Smooth muscle cell of the brain vasculature (primary cell): ENCODE results near the gene LMF1.

Experiments used
- DNase-seq: peaks from one replicate; pipeline ENCODE4 v3.0.0-alpha.2; 2012; ENCODE audit warnings: low read depth, low spot score

The LMF1 gene

GRCh38 chr16:929227-930073 is 41.3 kb downstream of the LMF1 start:
- DNase-seq: no peak

DNA sequence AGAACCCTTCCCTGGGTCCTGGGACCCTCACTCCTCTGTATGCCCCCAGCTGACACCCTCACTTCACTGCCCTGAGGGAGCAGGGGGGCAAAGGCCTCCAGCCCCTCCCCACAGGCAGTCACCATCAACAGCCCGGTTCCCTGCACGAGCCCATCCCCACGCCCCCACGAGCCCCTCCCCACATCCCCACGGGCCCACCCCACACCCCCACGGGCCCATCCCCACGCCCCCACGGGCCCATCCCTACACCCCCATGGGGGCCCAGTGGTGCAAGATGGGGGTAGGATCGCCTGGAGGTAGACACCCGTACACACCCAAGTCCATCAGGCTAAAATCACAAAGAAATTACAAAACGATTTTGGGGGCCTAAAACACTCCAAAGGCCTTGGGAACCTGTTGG is 42.3 kb downstream of the LMF1 start:
- no peak for DNase-seq

DNA sequence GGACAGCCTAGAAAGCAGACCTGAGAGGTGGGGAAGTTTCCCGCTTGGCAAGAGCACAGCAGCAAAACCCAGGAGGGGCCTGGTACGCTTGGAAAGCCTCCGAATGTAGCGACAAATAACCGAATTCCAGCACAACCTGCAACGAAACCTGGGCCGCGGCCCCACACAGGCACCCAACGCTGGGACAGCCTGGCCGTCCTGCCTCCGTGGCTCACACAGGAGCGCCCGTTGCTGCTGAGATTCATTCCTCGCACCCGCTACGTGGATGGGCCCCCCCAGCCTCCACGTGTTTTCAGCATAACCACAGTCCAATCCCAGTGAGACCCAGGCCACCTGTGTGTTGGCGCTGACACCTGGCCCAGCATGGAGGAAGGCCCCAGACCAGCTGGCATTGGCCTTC is 42.9 kb downstream of the LMF1 start:
- no peak for DNase-seq

GRCh38 chr16:927406-927805 is 43.4 kb downstream of the LMF1 start:
- DNase-seq: no peak

GRCh38 chr16:926715-927114 is 44.1 kb downstream of the LMF1 start:
- no peak for DNase-seq

DNA sequence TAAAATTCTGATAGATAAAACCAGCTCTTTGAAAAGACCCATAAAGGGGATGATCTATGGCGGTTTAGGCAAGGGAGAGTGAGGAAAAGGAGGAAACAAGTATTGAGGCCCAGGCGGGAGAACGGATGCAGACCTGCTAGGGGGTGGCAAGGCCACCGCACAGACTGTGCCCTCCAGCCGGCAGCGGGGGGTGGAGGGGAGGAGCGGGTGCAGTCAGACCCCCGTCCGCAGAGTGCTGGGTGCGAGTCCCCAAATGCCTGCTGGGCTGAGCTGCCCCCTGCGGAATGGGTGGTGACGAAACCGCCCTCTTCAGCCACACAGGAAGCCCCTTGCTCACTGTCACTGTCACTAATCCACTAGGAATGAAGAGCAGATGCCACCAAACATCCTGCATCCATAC is 46.0 kb downstream of the LMF1 start:
- DNase-seq: no peak

GRCh38 chr16:924063-924462 is 46.7 kb downstream of the LMF1 start:
- no peak for DNase-seq

- no peak for DNase-seq
These were observed 47.6 kb downstream of the LMF1 start for GRCh38 chr16:923184-923583.

- no peak for DNase-seq
These were observed 48.7 kb downstream of the LMF1 start for GRCh38 chr16:922051-922450.

- DNase-seq: no peak
These were observed 49.4 kb downstream of the LMF1 start for GRCh38 chr16:921321-921905.

DNA sequence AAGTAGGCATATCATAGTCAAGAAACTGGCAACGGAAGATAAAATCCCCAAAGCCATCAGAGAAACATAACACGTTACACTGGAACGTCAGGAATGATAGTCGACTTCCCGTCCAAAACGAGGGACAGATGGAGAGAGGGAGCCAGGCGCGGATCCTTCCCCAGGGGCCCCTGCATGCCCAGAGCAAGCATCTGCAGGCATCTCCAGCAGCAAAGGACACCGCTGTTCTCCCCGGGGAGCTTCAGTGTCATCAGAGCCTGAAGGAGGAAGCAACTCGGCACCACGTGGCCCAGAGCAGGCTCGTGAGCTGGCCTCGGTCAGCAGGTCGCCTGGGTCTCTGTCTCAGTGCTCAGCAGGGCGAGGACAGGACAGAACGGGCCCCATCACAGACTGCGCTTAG is 50.1 kb downstream of the LMF1 start:
- no peak for DNase-seq

GRCh38 chr16:920051-920681 is 50.6 kb downstream of the LMF1 start:
- no peak for DNase-seq

GRCh38 chr16:919658-920050 is 51.1 kb downstream of the LMF1 start:
- DNase-seq: no peak

DNA sequence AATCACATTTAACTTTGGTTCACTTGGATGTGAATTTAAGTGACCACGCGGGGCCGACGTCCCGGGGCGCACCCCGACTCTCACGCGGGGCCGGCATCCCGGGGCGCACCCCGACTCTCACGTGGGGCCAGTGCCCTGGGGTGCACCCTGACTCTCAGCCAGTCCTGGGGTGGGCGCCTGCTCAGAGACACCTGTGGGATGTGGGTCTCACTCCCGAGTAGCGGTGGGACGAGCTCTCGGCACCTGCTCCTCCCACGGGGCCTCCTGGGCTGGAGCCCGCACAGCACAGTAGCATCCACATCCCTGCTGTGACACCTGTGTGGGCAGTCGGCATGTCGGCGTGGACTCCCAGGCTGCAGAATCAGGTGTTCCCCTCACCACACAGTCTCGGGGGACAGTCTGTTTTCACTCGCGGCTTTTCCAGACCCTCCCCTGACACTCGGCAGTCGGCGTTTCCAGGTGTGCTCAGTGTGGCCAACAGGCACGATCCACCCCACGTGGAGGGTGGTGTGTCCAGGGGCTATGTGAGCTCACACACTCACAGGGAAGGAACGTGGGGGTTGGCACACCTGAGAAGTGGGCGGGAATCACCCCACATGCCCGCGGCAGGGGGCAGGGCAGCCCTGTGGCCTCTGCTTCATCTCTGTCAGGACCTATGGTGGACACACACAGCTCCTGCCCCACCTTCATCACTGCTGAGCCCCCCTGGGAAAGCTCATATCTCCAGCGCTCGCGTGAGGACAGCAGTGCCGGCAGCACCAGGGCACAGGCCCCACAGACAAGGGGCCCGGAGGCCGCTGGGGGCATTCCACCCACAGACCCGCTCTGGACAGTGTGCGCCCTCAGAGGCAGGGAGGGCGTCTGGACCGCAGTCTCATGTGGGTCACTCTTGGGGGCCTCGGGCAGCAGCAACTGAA is 51.8 kb downstream of the LMF1 start:
- no peak for DNase-seq

GRCh38 chr16:918068-918467 is 52.7 kb downstream of the LMF1 start:
- no peak for DNase-seq

DNA sequence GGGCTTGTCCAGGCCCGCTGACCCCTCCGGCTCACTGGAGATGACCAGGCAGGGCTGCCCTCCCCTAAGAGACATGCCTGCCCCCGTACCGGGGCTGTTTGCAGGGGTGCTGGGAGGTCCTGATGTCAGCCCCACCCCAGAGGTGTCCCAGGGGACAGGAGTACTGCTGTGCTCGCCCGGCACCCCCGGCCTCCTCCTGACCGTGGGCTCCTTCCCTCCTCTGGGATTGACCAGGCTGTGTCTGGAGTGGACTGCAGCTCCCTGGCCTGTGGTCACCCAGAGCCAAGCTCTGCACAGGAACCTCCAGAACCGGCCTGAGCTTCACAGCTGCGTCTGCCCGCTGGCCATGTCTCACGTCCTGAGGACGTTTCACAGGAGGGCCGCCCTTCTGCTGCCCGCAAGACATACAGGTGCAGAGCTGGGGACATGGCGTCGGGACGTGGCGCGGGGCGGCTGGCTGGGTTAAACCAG is 53.2 kb downstream of the LMF1 start:
- DNase-seq: no peak

DNA sequence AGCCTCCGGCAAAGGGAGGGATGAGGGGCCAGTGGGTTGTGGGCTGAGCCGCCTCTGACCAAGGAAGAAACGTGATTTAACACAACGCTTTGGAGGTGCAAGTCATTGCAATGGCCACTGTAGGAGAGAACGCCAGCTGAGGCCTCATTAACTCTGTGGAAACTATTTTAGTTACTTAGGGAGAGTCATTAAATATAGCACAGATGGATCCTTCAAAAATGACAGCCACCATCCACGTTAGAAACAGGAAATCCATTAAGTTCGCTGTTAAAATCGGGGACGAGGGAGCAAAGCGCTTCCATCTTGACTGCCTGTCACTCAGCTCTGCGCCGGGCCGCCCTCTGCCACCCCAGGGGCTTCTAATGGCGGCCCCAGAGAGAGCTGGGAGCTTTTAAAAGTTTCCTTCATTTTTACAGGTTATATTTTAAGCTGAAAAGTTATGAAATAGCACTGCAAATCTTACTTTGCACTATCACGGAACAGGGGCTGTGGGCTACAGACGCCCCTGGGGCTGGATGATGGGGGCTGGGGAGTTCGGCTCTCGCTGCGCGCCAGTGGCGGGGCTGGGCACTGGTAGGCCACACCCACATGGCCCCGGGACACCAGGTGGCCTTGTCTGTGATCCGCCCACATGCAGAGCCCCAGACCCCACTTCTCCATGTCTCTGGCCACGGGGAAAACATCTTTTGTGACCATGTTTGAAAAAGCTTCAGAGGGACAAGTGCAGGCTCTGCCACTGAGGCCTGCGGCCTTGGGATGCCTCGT is 54.6 kb downstream of the LMF1 start:
- no peak for DNase-seq

- DNase-seq: no peak
These were observed 55.2 kb downstream of the LMF1 start for GRCh38 chr16:915546-915945.

GRCh38 chr16:914440-914839 is 56.3 kb downstream of the LMF1 start:
- no peak for DNase-seq

DNA sequence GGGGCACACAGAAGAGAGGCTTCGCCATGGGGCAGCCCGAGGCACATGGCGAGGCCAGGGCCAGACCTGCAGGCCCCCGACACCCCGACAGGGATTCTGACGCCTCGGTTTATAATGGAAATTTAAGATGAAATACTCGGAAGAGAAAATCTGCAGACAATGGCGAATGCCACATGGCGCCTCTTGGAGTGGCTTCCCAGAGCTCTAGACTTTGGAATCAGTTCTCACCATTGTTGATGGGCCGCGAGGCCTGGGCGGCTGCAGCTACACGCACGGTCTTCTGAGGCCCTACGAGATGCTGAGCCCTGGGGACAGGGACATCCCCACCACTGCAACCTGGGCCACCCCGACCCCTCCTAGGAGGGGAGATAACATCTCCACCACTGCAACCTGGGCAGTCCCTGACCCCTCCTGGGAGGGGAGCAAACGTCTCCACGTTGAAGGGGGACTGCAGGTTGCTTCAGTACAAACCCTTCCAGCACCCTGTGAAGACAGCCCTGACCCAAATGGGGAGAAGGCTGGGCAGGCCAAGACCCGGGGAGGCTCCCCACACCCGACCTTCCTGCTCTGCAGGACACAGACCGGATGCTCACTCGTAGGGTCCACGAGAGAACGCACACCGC is 56.9 kb downstream of the LMF1 start:
- no peak for DNase-seq
